Testis (tissue), 3 donors: Measurements from ENCODE around the gene SERPINA9. TPM values are rescaled to one million over a fixed set of nuclear protein-coding genes. Genes with fewer than 3 reads are reported as not detected.
"Not testable (repeated sequence)": the region's sequence is repeated elsewhere in the genome, so short reads cannot be mapped to it uniquely, and the experiment has no call there.

Experiments
- DNase-seq: peaks from one replicate; pipeline ENCODE4 v3.0.0-alpha.2; 2019
- H3K27ac ChIP-seq, 2 donors: fragments of 200-600 bp; sonication (generic); one replicate each; pipeline ENCODE4 v1.5.1; 2019
- H3K27me3 ChIP-seq: fragments of 200-600 bp; sonication (generic); one replicate; pipeline ENCODE4 v1.5.1; 2019
- H3K36me3 ChIP-seq: fragments of 200-600 bp; sonication (generic); one replicate; pipeline ENCODE4 v1.5.1; 2017; ENCODE audit warnings: low read depth; ENCODE audit errors: missing control alignments
- H3K4me1 ChIP-seq: fragments of 200-600 bp; sonication (generic); one replicate; pipeline ENCODE4 v1.5.1; 2019
- H3K4me3 ChIP-seq, 2 donors: fragments of 200-600 bp; sonication (generic); one replicate each; pipeline ENCODE4 v1.5.1; 2017 to 2019
- H3K9me3 ChIP-seq: fragments of 200-600 bp; sonication (generic); one replicate; pipeline ENCODE4 v1.5.1; 2017
- CTCF ChIP-seq, 3 experiments: fragments of 450-650 bp in 2 of 3; fragments of 200-600 bp in 1 of 3; sonication (generic) in 1 of 3; IDR thresholded peaks; one replicate each; pipeline ENCODE4 v1.5.1; 2016 to 2019; ENCODE audit warnings: antibody characterized with exemption in 3 of 3, mild to moderate bottlenecking in 2 of 3, moderate library complexity in 1 of 3
- POLR2A ChIP-seq: fragments of 450-650 bp; IDR thresholded peaks from one replicate; pipeline ENCODE4 v1.6.1; 2017; ENCODE audit warnings: antibody characterized with exemption, mild to moderate bottlenecking, moderate library complexity
- WGBS, 2 donors: methylation state at CpG; one replicate each; pipeline ENCODE4 v1.1.5; 2018; 5-methylcytosine and 5-hydroxymethylcytosine counted together
- intact Hi-C: fragments of 100-400 bp; cut with DNase I; formaldehyde crosslinking; loops from one replicate; pipeline ENCODE4 v1.15.1; 2023; ENCODE audit warnings: low total_unique reads
- polyA plus RNA-seq: library from polyadenylated mRNA; stranded (reverse); fragments of 350-450 nt; fragmentation: Illumina TruSeq; extraction: RNeasy Lipid Tissue Mini Kit (QIAGEN cat#74804); gene quantifications from one replicate; pipeline ENCODE4 v1.2.3, GENCODE V29; 2014; ENCODE audit warnings: low read depth, low replicate concordance; ENCODE audit not compliant: insufficient read depth
- total RNA-seq, 2 donors: library from RNA; depleted of rRNA; stranded (reverse); fragments of >200 nt; gene quantifications; one replicate each; pipeline ENCODE4 v1.2.3, GENCODE V29; 2016

Gene SERPINA9
- total and polyA plus RNA-seq, 3 donors from 2014 or later: not detected

GRCh38 chr14:94515426-94515825 is 39.4 kb upstream of the SERPINA9 start:
- Histone ChIP-seq H3K27ac (no peak overlapping the region), H3K36me3 (no peaks in the 10 kb centered on the region), H3K27me3 (no peaks in the 10 kb centered on the region), H3K9me3 (no peaks in the 10 kb centered on the region), H3K4me1 (no peaks in the 10 kb centered on the region), H3K4me3 (no peak overlapping the region)
- WGBS, 2 donors: 81% methylated on average over 5 to 9 of the region's 9 CpGs
- DNase-seq: no peak
- intact Hi-C loops: no loop called here
- TF ChIP-seq POLR2A (no peak), CTCF (IDR thresholded peaks at IDR 0.05) (no peak)

DNA sequence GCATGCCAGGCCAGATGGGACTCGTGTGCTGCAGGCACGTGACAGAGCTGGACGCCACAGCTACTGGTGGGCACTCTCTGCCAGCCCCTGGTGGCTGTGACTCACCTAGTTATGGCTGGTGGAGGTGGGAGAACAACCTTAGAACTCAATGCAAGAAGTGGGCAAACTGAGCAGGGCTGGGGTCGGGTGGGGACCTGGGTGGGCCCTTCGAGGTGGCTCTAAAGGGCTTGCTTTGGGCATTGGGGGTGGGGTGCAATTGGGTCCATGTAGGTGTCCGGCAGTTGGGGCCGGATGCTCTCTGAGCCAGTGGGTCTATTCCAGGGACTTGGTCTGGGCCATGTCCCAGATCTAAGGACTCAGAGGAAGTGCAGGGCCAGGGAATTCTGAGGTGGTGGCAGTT is 38.4 kb upstream of the SERPINA9 start:
- Histone ChIP-seq H3K36me3 (no peaks in the 10 kb centered on the region), H3K27ac (no peak overlapping the region), H3K4me1 (no peaks in the 10 kb centered on the region), H3K4me3 (no peak overlapping the region), H3K9me3 (no peaks in the 10 kb centered on the region), H3K27me3 (no peaks in the 10 kb centered on the region)
- intact Hi-C loops: no loop called here
- 60 to 92% methylated on average over 3 to 7 of the region's 7 CpGs for WGBS, 2 donors
- no peak for DNase-seq
- TF ChIP-seq POLR2A: no peak
- TF ChIP-seq CTCF (IDR thresholded peaks at IDR 0.05): no peak

DNA sequence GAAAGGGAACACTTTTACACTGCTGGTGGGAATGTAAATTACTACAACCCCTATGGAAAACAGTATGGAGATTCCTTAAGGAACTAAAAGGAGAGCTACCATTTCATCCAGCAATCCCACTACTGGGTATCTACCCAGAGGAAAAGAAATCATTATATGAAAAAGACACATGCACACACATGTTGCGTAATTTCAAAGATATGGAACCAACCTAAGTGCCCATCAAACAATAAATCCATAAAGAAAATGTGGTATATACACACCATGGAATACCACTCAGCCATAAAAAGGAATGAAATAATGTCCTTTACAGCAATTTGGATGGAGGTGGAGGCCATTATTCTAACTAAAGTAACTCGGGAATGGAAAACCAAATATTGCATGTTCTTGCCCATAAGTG is 34.5 kb upstream of the SERPINA9 start:
- intact Hi-C loops, DNase-seq, H3K36me3 ChIP-seq, H3K27me3 ChIP-seq, H3K4me3 ChIP-seq, H3K27ac ChIP-seq, H3K4me1 ChIP-seq, H3K9me3 ChIP-seq: not testable (repeated sequence)
- 85 to 86% methylated on average over 2 of the region's 2 CpGs for WGBS, 2 donors

DNA sequence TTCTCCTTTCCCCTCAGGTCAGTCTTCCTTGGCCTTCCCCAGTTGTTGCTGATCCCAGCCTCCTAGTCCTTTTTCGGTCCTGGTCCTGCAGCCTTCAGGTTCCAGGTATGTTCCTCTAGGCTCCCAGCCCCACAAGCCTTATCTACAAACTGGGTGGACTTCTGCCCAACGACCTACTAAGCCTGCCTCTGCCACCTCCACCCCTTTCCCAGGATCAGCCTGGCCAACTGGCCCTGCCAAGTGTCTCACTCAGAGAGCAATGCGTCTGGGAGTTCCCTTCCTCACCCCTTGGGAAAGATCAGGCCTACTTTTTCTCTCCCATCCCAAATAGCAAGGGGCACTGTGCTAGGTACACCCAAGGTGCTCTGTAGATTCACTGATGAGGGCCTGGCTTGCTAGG is 33.4 kb upstream of the SERPINA9 start, which contains the start of gene SERPINA12:
Gene SERPINA12, minus strand, starts transcription at position 114 of the 400 bp plus-strand sequence. CDS start 11,072 bp downstream, outside the sequence.
- Histone ChIP-seq H3K9me3 (no peaks in the 10 kb centered on the region), H3K36me3 (no peaks in the 10 kb centered on the region), H3K4me1 (no peaks in the 10 kb centered on the region), H3K4me3 (no peak within 1 kb of the TSS), H3K27me3 (no peaks in the 10 kb centered on the region), H3K27ac (no peak within 1 kb of the TSS)
- 88 to 90% methylated on average over 3 of the region's 3 CpGs for WGBS, 2 donors
- intact Hi-C loops: no loop called here
- no peak for DNase-seq
- TF ChIP-seq CTCF (IDR thresholded peaks at IDR 0.05) (no peak), POLR2A (no peak)

- H3K4me1 ChIP-seq: no peaks in the 10 kb centered on the region
- intact Hi-C loops: no loop called here
- no peak overlapping the region for H3K4me3 ChIP-seq
- no peaks in the 10 kb centered on the region for H3K36me3 ChIP-seq
- H3K9me3 ChIP-seq: no peaks in the 10 kb centered on the region
- no peaks in the 10 kb centered on the region for H3K27me3 ChIP-seq
- H3K27ac ChIP-seq: no peak overlapping the region
- TF ChIP-seq CTCF (IDR thresholded peaks at IDR 0.05): no peak
- TF ChIP-seq POLR2A: no peak
- WGBS, 2 donors: 73 to 91% methylated on average over 5 to 8 of the region's 8 CpGs
- no peak for DNase-seq
Measured at GRCh38 chr14:94505641-94506040, 29.6 kb upstream of the SERPINA9 start.
